ENCODE measurements around the gene CCR9.

The CCR9 gene

DNA sequence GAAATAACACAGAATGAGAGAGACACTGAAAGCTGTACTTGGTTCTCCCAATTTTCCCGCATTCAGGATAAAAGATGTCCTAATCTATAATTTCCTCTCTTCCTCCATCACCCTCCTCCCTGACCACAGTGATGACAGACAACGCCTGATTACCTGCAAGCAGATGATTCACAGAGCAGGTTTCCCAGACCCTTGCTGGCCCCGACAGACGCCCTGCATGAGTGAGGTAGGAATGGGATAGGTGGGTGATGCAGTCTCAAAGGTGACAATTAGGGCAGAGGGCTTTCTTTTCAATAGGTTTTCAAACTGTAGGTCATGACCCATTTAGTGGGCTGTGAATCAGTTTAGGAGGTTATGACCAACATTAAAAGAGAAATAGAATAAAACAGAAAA lies 51.7 kb downstream of the CCR9 start:
- no peak overlapping the region for H3K27ac ChIP-seq
- TF ChIP-seq ZFX (IDR thresholded peaks at IDR 0.05; ENCODE audit: borderline replicate concordance): no peak
- TF ChIP-seq, protein P1, sequence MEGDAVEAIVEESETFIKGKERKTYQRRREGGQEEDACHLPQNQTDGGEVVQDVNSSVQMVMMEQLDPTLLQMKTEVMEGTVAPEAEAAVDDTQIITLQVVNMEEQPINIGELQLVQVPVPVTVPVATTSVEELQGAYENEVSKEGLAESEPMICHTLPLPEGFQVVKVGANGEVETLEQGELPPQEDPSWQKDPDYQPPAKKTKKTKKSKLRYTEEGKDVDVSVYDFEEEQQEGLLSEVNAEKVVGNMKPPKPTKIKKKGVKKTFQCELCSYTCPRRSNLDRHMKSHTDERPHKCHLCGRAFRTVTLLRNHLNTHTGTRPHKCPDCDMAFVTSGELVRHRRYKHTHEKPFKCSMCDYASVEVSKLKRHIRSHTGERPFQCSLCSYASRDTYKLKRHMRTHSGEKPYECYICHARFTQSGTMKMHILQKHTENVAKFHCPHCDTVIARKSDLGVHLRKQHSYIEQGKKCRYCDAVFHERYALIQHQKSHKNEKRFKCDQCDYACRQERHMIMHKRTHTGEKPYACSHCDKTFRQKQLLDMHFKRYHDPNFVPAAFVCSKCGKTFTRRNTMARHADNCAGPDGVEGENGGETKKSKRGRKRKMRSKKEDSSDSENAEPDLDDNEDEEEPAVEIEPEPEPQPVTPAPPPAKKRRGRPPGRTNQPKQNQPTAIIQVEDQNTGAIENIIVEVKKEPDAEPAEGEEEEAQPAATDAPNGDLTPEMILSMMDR (IDR thresholded peaks at IDR 0.05): no peak

DNA sequence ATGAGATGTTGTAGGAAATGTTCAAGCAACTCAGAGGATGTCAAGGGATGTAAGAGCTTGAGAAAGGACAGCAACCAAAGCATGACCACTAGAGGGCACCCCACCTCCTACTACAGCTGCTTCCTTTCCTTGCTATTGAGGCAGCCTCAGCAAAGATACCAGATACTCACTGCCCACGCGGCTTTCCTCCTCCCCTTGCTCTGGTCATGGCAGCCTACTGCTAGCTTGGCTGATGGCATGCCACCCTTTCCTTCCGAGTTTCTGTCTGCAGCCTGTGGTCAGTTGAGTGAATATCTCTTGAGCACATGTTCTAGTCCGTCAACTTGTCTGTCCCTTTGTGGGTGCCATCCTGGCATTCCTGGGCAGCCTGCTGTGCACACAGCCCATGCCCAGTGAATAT lies 52.5 kb downstream of the CCR9 start:
- no peak for TF ChIP-seq ZFX (IDR thresholded peaks at IDR 0.05; ENCODE audit: borderline replicate concordance)
- TF ChIP-seq, protein P1 (IDR thresholded peaks at IDR 0.05): peak; percentile 92
- H3K27ac ChIP-seq: no peak overlapping the region

DNA sequence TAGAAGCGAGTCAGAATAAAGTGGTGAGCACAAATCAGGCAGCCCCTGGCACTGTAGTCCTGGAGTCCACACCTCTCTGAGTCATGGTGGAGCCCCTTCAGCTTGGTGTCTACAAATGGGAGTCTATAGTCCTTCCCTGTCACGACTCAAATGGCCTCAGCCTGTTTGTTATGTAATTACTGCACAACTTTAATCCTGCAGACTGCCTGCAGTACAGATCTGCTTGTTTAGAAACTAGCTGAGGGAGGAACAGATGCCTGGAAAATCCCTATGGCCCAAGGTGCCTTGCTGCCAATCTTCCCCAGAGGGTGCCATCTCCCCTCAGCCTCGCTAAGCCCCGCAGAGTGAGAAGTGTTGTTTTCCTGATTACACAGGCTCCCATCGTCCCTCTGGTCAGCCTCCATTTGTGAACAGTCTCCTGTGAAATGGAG lies 53.0 kb downstream of the CCR9 start:
- TF ChIP-seq, protein P1 (IDR thresholded peaks at IDR 0.05): no peak
- no peak for TF ChIP-seq ZFX (IDR thresholded peaks at IDR 0.05; ENCODE audit: borderline replicate concordance)
- H3K27ac ChIP-seq: no peak overlapping the region

DNA sequence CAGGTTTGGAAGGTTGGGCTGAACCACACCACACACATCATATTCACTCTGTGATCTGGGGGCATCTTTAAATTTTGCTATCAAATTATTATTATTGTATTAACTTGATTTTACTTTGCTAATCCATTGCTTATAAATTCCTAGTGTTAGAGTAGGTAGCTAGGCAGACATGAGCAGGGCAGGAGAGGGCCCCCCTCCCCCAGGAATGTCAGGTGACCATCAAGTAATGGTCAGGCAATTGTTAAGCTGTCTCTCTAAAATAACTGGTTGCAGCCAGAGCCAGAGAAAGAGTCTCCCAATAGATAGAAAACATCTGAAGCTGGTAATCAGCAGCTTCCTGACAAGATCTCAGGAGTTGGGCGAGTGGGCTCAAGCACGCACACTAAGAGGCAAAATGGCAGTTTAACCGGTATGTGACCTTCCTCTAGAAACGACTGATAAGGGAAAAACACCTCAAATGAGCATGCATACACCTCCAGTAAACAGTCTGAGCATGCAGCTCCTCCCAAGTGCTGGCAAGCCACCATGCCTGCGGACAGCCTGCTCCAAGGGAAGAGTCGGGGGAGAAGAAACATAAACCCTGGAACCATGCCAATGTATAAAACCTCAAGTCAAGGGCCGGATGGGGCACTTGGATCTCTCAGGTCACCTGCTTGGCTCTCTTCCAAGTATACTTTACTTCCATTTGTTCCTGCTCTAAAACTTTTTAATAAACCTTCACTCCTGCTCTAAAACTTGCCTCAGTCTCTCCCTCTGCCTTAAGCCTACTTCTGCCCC lies 53.8 kb downstream of the CCR9 start:
- no peak overlapping the region for H3K27ac ChIP-seq
- TF ChIP-seq, protein P1 (IDR thresholded peaks at IDR 0.05): no peak
- TF ChIP-seq ZFX (IDR thresholded peaks at IDR 0.05; ENCODE audit: borderline replicate concordance): no peak

DNA sequence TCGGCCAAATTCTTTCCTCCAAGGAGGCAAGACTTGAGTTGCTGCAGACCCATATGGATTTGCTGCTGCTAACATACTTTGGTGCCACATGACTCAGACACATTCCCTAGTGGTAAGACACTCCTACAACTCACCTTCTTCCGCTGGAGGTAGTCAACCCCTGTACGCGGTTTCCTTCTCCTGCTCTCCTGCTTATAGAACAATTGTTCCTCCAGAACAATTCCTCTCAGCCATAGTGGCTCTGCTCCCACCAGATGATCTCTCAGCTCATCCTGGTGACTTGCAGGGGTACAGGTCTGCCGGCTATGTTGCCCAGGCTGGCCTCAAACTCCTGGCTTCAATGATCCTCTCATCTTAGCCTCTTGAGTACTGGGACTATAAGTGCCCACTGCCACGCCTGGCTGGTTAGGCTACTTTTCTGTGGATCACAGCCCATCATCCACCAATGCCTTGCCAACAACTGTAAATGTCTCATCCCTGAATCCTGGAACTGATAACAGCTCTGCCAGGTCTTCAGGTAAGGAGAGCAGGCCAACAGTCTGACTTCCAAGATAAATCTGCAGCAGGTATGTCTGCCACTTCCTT lies 54.5 kb downstream of the CCR9 start:
- no peak overlapping the region for H3K27ac ChIP-seq
- no peak for TF ChIP-seq ZFX (IDR thresholded peaks at IDR 0.05; ENCODE audit: borderline replicate concordance)
- TF ChIP-seq, protein P1 (IDR thresholded peaks at IDR 0.05): no peak

DNA sequence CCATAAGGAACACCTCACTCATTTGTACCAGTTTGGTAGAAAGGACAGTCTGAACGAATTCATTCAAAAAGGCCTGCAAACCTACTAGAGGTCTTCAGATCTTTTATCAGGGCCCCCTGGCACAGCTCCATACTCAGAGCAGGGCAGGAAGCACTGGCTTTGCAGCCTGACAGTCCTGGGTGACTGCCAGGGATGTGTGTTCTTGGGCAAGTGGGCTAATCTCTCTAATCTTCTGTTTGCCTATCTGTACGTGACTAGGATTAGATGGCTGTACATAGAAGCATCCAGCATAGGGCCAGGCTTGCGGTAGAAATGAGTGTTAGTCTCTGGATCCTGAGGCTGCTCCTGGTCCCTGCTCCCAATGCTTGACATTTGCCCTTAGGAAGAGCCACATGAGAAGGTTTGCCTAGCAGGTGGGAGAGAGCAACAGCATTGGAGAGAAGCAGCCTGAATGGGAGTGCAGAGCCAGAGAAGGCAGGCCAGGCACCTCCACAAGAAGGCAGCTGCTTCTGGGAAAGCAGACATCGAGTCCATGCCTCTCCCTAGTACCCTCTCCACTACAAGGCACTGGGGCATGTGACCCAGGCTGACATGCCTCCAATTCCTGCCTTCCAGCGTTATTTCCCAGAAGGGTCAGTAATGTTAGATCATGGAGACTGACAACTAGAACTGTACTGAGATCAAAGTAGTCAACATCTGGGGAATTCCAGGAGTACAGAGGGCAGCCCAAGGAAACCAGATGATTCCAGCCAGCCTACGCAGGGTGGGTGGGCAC lies 55.9 kb downstream of the CCR9 start:
- H3K27ac ChIP-seq: no peak overlapping the region
- no peak for TF ChIP-seq ZFX (IDR thresholded peaks at IDR 0.05; ENCODE audit: borderline replicate concordance)
- TF ChIP-seq, protein P1 (IDR thresholded peaks at IDR 0.05): no peak
